ENCODE measurements around the gene SENP3.

SENP3 gene

GRCh38 chr17:7577327-7578199 is 15.8 kb downstream of the SENP3 start:
- DNase-seq (ENCODE audit: low read depth): no peak

GRCh38 chr17:7579001-7579833 is 17.5 kb downstream of the SENP3 start, which contains the start of gene CD68:
CD68 (plus strand) TSS chr17:7579638; CDS start chr17:7579678, 40 bp downstream.
- peak; percentile 55 for DNase-seq (ENCODE audit: low read depth)

GRCh38 chr17:7579834-7580603 is 18.3 kb downstream of the SENP3 start:
- DNase-seq (ENCODE audit: low read depth): no peak

GRCh38 chr17:7580604-7581575 is 19.2 kb downstream of the SENP3 start:
- no peak for DNase-seq (ENCODE audit: low read depth)

GRCh38 chr17:7582396-7583252 is 20.9 kb downstream of the SENP3 start:
- no peak for DNase-seq (ENCODE audit: low read depth)

GRCh38 chr17:7583253-7584109 is 21.8 kb downstream of the SENP3 start, which contains the start of gene MPDU1:
MPDU1 (plus strand) TSS chr17:7583852; CDS start chr17:7583863, 11 bp downstream.
- DNase-seq (ENCODE audit: low read depth): peak; percentile 84

GRCh38 chr17:7586673-7587419 is 25.1 kb downstream of the SENP3 start:
- no peak for DNase-seq (ENCODE audit: low read depth)

GRCh38 chr17:7587420-7588151 is 25.9 kb downstream of the SENP3 start:
- DNase-seq (ENCODE audit: low read depth): no peak

- DNase-seq (ENCODE audit: low read depth): no peak
Measured at GRCh38 chr17:7588553-7589203, 27.0 kb downstream of the SENP3 start.

- DNase-seq (ENCODE audit: low read depth): no peak
Measured at GRCh38 chr17:7589204-7589868, 27.6 kb downstream of the SENP3 start.

GRCh38 chr17:7589891-7590691 is 28.4 kb downstream of the SENP3 start, which contains the start of gene SOX15:
SOX15 (minus strand) TSS chr17:7590094; CDS start chr17:7589676, 418 bp downstream.
- no peak for DNase-seq (ENCODE audit: low read depth)

- DNase-seq (ENCODE audit: low read depth): no peak
Measured at GRCh38 chr17:7590743-7591142, 29.0 kb downstream of the SENP3 start.

- DNase-seq (ENCODE audit: low read depth): no peak
Measured at GRCh38 chr17:7591596-7591995, 29.9 kb downstream of the SENP3 start.

GRCh38 chr17:7592422-7593021 is 30.8 kb downstream of the SENP3 start:
- DNase-seq (ENCODE audit: low read depth): no peak

- DNase-seq (ENCODE audit: low read depth): no peak
Measured at GRCh38 chr17:7593296-7593695, 31.6 kb downstream of the SENP3 start.

Data from stimulated activated CD8-positive, alpha-beta memory T cell treated with anti-CD3 and anti-CD28 coated beads, Interleukin-7, amount 100 ng/mL, for 24 hours (primary cell).